Fibroblast of lung (primary cell): ENCODE results near the gene CLP1. TPM values are rescaled to one million over a fixed set of nuclear protein-coding genes. Genes with fewer than 3 reads are reported as not detected.

ENCODE experiments used
- DNase-seq, 2 donors: peaks; one replicate each; pipeline versions ENCODE4 v3.0.0 to v3.0.0-alpha.2; 2010; ENCODE audit warnings: low read depth in 2 of 2
- H2AFZ ChIP-seq: 2 replicates; pipeline ENCODE4 v1.5.1; 2012; ENCODE audit warnings: low read length, control low read depth, inconsistent platforms
- H3K27ac ChIP-seq: 2 replicates; pipeline ENCODE4 v1.5.1; 2011; ENCODE audit warnings: low read length, control low read depth; ENCODE audit not compliant: insufficient read depth
- H3K27me3 ChIP-seq: 2 replicates; pipeline ENCODE4 v1.5.1; 2011; ENCODE audit warnings: mild to moderate bottlenecking, low read length; ENCODE audit not compliant: control insufficient read depth, insufficient read depth
- H3K36me3 ChIP-seq: 2 replicates; pipeline ENCODE4 v1.5.1; 2011; ENCODE audit warnings: low read length; ENCODE audit not compliant: control insufficient read depth, insufficient read depth
- H3K4me1 ChIP-seq: 2 replicates; pipeline ENCODE4 v1.5.1; 2011; ENCODE audit warnings: low read length; ENCODE audit not compliant: control insufficient read depth, insufficient read depth; ENCODE audit errors: extremely low read depth
- H3K4me2 ChIP-seq: 2 replicates; pipeline ENCODE4 v1.5.1; 2011; ENCODE audit warnings: low read length, control low read depth; ENCODE audit not compliant: insufficient read depth; ENCODE audit errors: extremely low read depth
- H3K4me3 ChIP-seq, 4 experiments: fragments of 200-600 bp in 1 of 4; sonication (generic) in 1 of 4; replicated peaks in 1 of 4; 2 replicates each; pipeline ENCODE4 v1.5.1; 2011 to 2016; ENCODE audit warnings: low read length in 4 of 4, low read depth in 3 of 4, mild to moderate bottlenecking in 3 of 4, control low read depth in 2 of 4, inconsistent platforms in 1 of 4, mixed read lengths in 1 of 4; ENCODE audit not compliant: insufficient read depth in 1 of 4; ENCODE audit errors: control extremely low read depth in 1 of 4
- H3K79me2 ChIP-seq: 2 replicates; pipeline ENCODE4 v1.5.1; 2012; ENCODE audit warnings: mild to moderate bottlenecking, low read length, inconsistent platforms; ENCODE audit not compliant: control insufficient read depth, insufficient read depth
- H3K9ac ChIP-seq: 2 replicates; pipeline ENCODE4 v1.5.1; 2011; ENCODE audit warnings: mild to moderate bottlenecking, low read length, control low read depth; ENCODE audit not compliant: insufficient read depth
- H3K9me3 ChIP-seq: 2 replicates; pipeline ENCODE4 v1.5.1; 2012; ENCODE audit warnings: low read depth, low read length; ENCODE audit not compliant: control insufficient read depth, insufficient read depth
- H4K20me1 ChIP-seq: 2 replicates; pipeline ENCODE4 v1.5.1; 2011; ENCODE audit warnings: low read length; ENCODE audit not compliant: control insufficient read depth, insufficient read depth; ENCODE audit errors: extremely low read depth
- EZH2 ChIP-seq: IDR thresholded peaks from 2 replicates; pipeline ENCODE4 v1.5.1; 2012; ENCODE audit warnings: low read length, control low read depth, mild to moderate bottlenecking; ENCODE audit errors: missing control alignments
- polyA plus RNA-seq, 2 donors: library from polyadenylated mRNA; depleted of rRNA in 1 of 2; stranded (reverse) in 1 of 2; unstranded in 1 of 2; fragments of >200 nt; gene quantifications; 2 replicates each; pipeline ENCODE4 v1.2.1, GENCODE V29; 2011 to 2012; ENCODE audit warnings: missing spikeins in 1 of 2
- total RNA-seq: library from RNA; depleted of rRNA; stranded (reverse); fragments of >200 nt; gene quantifications from 2 replicates; pipeline ENCODE4 v1.2.1, GENCODE V29; 2014
- TF ChIP-seq, protein P1 (sequence below), 2 donors: IDR thresholded peaks in 1 of 2; conservative IDR thresholded peaks in 1 of 2; 1 replicate in 1 of 2; 2 replicates in 1 of 2; pipeline ENCODE4 v1.5.1; 2011 to 2012; ENCODE audit warnings: low read length in 2 of 2, control low read depth in 1 of 2, inconsistent platforms in 1 of 2, low read depth in 1 of 2, mild to moderate bottlenecking in 1 of 2

Gene CLP1
- total and polyA plus RNA-seq, 2 donors (not counting 1 experiment from before 2014, with no cell fraction given): 13.2 to 24.1 TPM

DNA sequence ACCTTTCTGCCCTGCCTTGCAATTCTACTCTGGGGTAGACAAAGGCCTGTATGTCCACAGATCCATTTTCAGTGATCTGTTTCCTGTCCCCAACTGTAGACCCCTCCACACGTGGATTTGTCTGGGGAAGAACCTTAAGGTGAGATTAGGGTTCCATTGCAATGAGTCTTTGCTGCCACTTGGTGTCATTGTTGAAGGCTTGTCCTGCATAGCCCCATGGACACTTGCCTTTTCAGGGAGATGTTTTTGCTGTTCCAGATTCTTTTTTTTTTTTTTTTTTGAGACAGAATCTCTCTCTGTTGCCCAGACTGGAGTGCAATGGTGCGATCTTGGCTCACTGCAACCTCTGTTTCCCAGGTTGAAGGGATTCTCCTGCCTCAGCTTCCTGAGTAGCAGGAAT is 38.2 kb upstream of the CLP1 start:
- TF ChIP-seq, protein P1, sequence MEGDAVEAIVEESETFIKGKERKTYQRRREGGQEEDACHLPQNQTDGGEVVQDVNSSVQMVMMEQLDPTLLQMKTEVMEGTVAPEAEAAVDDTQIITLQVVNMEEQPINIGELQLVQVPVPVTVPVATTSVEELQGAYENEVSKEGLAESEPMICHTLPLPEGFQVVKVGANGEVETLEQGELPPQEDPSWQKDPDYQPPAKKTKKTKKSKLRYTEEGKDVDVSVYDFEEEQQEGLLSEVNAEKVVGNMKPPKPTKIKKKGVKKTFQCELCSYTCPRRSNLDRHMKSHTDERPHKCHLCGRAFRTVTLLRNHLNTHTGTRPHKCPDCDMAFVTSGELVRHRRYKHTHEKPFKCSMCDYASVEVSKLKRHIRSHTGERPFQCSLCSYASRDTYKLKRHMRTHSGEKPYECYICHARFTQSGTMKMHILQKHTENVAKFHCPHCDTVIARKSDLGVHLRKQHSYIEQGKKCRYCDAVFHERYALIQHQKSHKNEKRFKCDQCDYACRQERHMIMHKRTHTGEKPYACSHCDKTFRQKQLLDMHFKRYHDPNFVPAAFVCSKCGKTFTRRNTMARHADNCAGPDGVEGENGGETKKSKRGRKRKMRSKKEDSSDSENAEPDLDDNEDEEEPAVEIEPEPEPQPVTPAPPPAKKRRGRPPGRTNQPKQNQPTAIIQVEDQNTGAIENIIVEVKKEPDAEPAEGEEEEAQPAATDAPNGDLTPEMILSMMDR (conservative IDR thresholded peaks at IDR 0.05 in 1 of 2, IDR thresholded peaks at IDR 0.05 in 1 of 2; ENCODE audit: low read depth in 1 of 2, low read length in 2 of 2): peak in 1 of 2 donors; percentile 12
- TF ChIP-seq EZH2: no peak
- Histone ChIP-seq H3K27ac (no peak overlapping the region), H3K79me2 (no peaks in the 10 kb centered on the region), H4K20me1 (no peaks in the 10 kb centered on the region), H3K27me3 (peaks cover 4% of the 10 kb centered on the region), H3K9ac (no peak overlapping the region), H3K4me1 (no peaks in the 10 kb centered on the region), H3K9me3 (no peaks in the 10 kb centered on the region), H3K36me3 (no peaks in the 10 kb centered on the region), H2AFZ (no peak overlapping the region), H3K4me3 (no peak overlapping the region), H3K4me2 (no peak overlapping the region)
- no peak for DNase-seq

DNA sequence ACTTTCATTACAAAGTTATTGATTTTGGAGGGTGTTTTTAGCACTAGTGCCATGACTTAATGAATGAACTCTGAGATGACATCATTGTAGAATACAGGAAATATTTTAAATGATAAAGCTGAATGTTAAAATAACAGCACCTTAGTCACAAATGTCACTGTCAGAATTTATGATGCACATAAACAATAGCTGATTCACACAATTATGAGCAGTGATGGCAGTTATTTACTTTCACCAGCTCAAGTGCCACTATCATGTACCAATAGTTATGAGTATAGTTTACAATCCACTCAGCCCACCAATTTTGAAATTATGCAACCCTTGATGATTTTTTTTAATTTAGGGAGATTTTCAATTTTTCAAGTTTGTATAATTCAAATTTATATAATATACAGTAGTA is 37.1 kb upstream of the CLP1 start:
- no peak for TF ChIP-seq EZH2
- TF ChIP-seq, protein P1 (conservative IDR thresholded peaks at IDR 0.05 in 1 of 2, IDR thresholded peaks at IDR 0.05 in 1 of 2; ENCODE audit: low read depth in 1 of 2, low read length in 2 of 2): no peak
- Histone ChIP-seq H3K27ac (no peak overlapping the region), H3K4me3 (no peak overlapping the region), H3K36me3 (no peaks in the 10 kb centered on the region), H3K79me2 (no peaks in the 10 kb centered on the region), H4K20me1 (no peaks in the 10 kb centered on the region), H3K4me1 (no peaks in the 10 kb centered on the region), H3K4me2 (no peak overlapping the region), H3K9ac (no peak overlapping the region), H3K27me3 (peaks cover 4% of the 10 kb centered on the region), H2AFZ (no peak overlapping the region), H3K9me3 (no peaks in the 10 kb centered on the region)
- DNase-seq: no peak

DNA sequence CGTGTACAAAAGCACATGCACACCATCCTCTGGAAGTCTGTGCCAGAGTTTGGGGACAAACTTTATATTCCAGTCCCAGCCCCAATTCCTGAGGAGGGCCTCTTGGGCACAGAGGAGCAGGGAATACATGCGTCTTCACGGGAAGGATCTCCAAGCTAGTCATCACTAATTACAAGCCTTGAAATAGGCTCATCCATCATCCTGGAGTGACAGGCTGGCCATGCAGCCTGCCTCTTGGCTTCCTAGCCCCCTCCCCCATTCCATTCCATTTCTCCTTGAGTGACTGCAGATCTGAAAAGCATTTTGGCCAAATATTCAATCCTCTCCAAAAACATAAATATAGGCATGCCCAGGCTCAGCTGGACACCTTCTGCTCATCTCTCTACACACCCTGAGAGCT is 35.3 kb upstream of the CLP1 start:
- no peak for TF ChIP-seq EZH2
- TF ChIP-seq, protein P1 (conservative IDR thresholded peaks at IDR 0.05 in 1 of 2, IDR thresholded peaks at IDR 0.05 in 1 of 2; ENCODE audit: low read depth in 1 of 2, low read length in 2 of 2): no peak
- no peak overlapping the region for H3K9ac ChIP-seq

More for the DNA sequence above, 35.3 kb upstream of the CLP1 start:
- Histone ChIP-seq H2AFZ (no peak overlapping the region), H4K20me1 (no peaks in the 10 kb centered on the region), H3K79me2 (no peaks in the 10 kb centered on the region), H3K4me3 (no peak overlapping the region), H3K4me1 (no peaks in the 10 kb centered on the region), H3K27ac (no peak overlapping the region), H3K9me3 (no peaks in the 10 kb centered on the region), H3K27me3 (no peaks in the 10 kb centered on the region), H3K36me3 (no peaks in the 10 kb centered on the region), H3K4me2 (no peak overlapping the region)
- DNase-seq: no peak
